Esophagus muscularis mucosa (tissue), 4 donors: ENCODE measurements around the gene CRABP2. TPM values are rescaled to one million over a fixed set of nuclear protein-coding genes. Genes with fewer than 3 reads are reported as not detected.

Experiments
- DNase-seq: peaks from one replicate; pipeline ENCODE4 v3.0.0-alpha.2; 2017; ENCODE audit errors: extremely low spot score
- H3K27ac ChIP-seq, 4 donors: fragments of 200-600 bp; sonication (generic); replicated peaks in 1 of 4; 1 replicate in 3 of 4; 2 replicates in 1 of 4; pipeline ENCODE4 v1.5.1; 2016 to 2019; ENCODE audit warnings: mild to moderate bottlenecking in 1 of 4
- H3K27me3 ChIP-seq, 4 donors: fragments of 200-600 bp; sonication (generic); one replicate each; pipeline versions ENCODE4 v1.5.1 to v1.6.0; 2016 to 2019
- H3K36me3 ChIP-seq, 4 donors: fragments of 200-600 bp; sonication (generic); one replicate each; pipeline ENCODE4 v1.5.1; 2016 to 2019
- H3K4me1 ChIP-seq, 4 donors: fragments of 200-600 bp; sonication (generic); one replicate each; pipeline ENCODE4 v1.5.1; 2016 to 2019
- H3K4me3 ChIP-seq, 4 donors: fragments of 200-600 bp; sonication (generic); 1 replicate in 2 of 4; 2 replicates in 2 of 4; pipeline ENCODE4 v1.5.1; 2016 to 2019; ENCODE audit warnings: mild to moderate bottlenecking in 4 of 4, moderate library complexity in 1 of 4
- H3K9me3 ChIP-seq, 4 donors: fragments of 200-600 bp; sonication (generic); 1 replicate in 3 of 4; 2 replicates in 1 of 4; pipeline ENCODE4 v1.5.1; 2016 to 2019
- CTCF ChIP-seq, 3 experiments: fragments of 200-600 bp in 2 of 3; fragments of 450-650 bp in 1 of 3; sonication (generic) in 2 of 3; IDR thresholded peaks; one replicate each; pipeline ENCODE4 v1.5.1; 2017 to 2019; ENCODE audit warnings: antibody characterized with exemption in 3 of 3, mild to moderate bottlenecking in 2 of 3, moderate library complexity in 1 of 3
- EP300 ChIP-seq: sonication (generic); formaldehyde crosslinking; IDR thresholded peaks from one replicate; pipeline ENCODE4 v1.6.1; 2017; ENCODE audit warnings: antibody characterized with exemption
- POLR2A ChIP-seq: fragments of 450-650 bp; IDR thresholded peaks from one replicate; pipeline ENCODE4 v1.6.1; 2017; ENCODE audit warnings: antibody characterized with exemption, moderate library complexity, mild to moderate bottlenecking, low read depth
- POLR2AphosphoS5 ChIP-seq, 2 donors: sonication (generic); formaldehyde crosslinking; IDR thresholded peaks; one replicate each; pipeline ENCODE4 v1.6.1; 2017; ENCODE audit warnings: antibody characterized with exemption in 2 of 2
- WGBS: methylation state at CpG from one replicate; pipeline ENCODE4 v1.1.5; 2018; 5-methylcytosine and 5-hydroxymethylcytosine counted together
- intact Hi-C: fragments of 100-400 bp; cut with DNase I; formaldehyde crosslinking; loops from one replicate; pipeline ENCODE4 v1.15.1; 2023
- total RNA-seq, 4 donors: library from RNA; depleted of rRNA; stranded (reverse); fragments of >200 nt; gene quantifications; one replicate each; pipeline versions ENCODE4 v1.1.0 to v1.2.1, GENCODE V29; 2016

CRABP2 gene
- total RNA-seq, 4 donors from 2014 or later, result 1.2 to 6.4 (median 2.7) TPM

DNA sequence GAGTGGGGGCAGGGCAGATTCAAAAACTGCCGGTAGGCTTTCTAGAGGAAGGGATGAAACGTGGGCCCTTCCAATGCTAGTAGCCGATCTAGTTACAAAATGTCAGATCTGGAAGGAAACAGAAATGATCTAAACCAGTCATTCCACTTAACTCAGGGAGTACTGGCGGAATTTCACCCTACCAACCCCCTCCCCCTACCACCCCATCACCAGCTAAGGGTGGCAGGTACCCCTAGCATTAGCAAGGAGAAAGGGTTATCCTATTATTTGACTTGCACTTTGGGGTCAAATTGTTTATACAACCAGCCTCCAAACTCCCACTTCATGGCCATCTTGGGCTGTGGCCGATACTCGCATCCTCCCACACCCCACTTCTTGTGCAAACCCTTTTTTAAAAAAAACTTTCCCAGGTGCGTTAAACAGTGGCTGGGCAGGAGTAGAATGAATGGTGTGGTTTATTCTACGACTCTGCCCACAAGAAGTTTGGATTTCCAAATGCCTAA, 36.1 kb upstream of the CRABP2 start:
- WGBS, result 55% methylated on average over 7 of the region's 8 CpGs
- TF ChIP-seq POLR2A, result peak; percentile 3
- no peak for TF ChIP-seq POLR2AphosphoS5 (IDR thresholded peaks at IDR 0.05)
- Histone ChIP-seq H3K4me1 (peaks cover 29 to 51% (median 43%) of the 10 kb centered on the region in 4 donors), H3K27me3 (no peaks in the 10 kb centered on the region), H3K36me3 (peaks cover 14 to 56% (median 49%) of the 10 kb centered on the region in 4 donors), H3K27ac (peak overlapping the region; percentile 80 to 88 (median 85)), H3K9me3 (no peaks in the 10 kb centered on the region), H3K4me3 (peak overlapping the region; percentile 60 to 72 (median 66))
- intact Hi-C loops, result no loop called here
- no peak for DNase-seq

DNA sequence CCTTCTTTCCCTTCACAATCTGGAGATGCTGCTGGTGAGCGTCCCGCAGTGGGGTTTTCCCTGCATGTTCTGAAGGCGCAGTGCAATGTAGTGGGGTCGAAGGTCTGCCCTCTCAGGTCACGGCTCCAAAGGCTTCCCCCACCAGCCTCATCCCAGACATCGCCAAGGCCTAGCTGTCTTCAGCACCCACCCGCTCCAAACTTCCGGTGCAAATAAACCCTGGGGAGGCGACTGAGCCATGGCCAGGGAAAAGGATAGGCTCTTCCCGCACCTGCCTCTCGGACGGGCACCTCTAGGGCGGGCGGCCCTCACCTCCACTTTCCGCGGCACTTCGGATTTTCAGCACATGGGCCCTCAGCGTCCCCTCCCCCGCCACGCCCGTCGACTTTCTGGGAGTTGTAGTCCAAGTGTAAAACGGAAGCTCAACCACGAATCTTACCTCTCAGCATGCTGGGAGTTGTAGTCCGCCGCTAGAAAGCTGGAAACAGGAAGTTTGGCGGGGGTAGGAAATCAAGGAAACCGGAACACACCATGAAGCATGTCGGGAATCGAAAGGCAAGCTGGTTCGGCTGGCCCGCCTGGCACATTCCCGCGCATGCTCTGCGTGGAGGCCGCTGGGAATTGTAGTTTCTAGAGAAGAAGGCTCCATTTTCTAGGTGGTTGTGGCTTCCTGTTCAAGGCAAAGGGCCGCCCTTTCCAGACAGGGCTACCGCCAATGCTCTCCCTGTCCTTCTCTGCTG, 35.5 kb upstream of the CRABP2 start, which contains the start of gene MRPL24:
MRPL24 (minus strand) TSS at position 348 of the 740 bp plus-strand sequence. CDS start 2,384 bp downstream, outside the sequence.
- peak; percentile 80 to 98 for TF ChIP-seq POLR2AphosphoS5 (IDR thresholded peaks at IDR 0.05)
- no peak for TF ChIP-seq POLR2A
- intact Hi-C loops, result loop anchor here (1.0 kb wide), 1 partner anchor 12 kb away; no protein-coding TSS in a partner anchor

DNA sequence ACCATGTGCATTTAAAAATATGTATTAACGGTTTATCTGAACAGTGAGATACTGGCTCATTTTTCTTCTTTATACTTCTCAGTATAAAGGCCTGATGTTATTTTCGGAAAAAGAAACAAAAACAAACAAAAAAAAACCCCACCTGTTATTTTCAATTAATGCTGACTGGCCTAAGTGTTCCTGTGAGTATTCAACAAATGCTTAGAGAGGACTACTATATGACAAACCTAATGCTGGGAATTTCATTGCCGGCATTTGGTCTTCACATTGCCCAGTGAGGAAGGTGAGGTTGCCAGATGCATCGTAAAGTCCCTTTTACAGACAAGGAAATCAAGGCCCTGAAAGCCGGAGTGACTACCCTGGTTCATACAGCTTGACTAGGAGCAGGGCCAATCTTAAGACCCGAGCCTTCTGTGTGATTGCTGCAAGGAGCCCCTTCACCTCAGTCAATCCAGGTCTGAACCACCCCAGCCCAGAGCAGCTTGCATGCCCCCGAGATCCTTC, 34.9 kb upstream of the CRABP2 start:
- intact Hi-C loops, result loop anchor here (1.0 kb wide), 1 partner anchor 11 kb away; no protein-coding TSS in a partner anchor
- Histone ChIP-seq H3K27me3 (no peaks in the 10 kb centered on the region), H3K9me3 (no peaks in the 10 kb centered on the region), H3K4me1 (peaks cover 17 to 38% (median 30%) of the 10 kb centered on the region in 4 donors), H3K36me3 (peaks cover 14 to 66% (median 58%) of the 10 kb centered on the region in 4 donors), H3K4me3 (peak overlapping the region; percentile 60 to 72 (median 66)), H3K27ac (peak overlapping the region; percentile 52 to 88 (median 74))
- no peak for DNase-seq
- 23% methylated on average over 7 of the region's 7 CpGs for WGBS
- TF ChIP-seq EP300 (no peak), POLR2AphosphoS5 (IDR thresholded peaks at IDR 0.05) (no peak), POLR2A (no peak), CTCF (IDR thresholded peaks at IDR 0.05) (no peak)

More for the DNA sequence above, 35.5 kb upstream of the CRABP2 start, which contains the start of gene MRPL24:
- Histone ChIP-seq H3K4me3 (peak within 1 kb of the TSS; percentile 60 to 72 (median 66)), H3K9me3 (no peaks in the 10 kb centered on the region), H3K36me3 (peaks cover 14 to 62% (median 55%) of the 10 kb centered on the region in 4 donors), H3K27ac (peak within 1 kb of the TSS; percentile 80 to 88 (median 85)), H3K27me3 (no peaks in the 10 kb centered on the region), H3K4me1 (peaks cover 23 to 44% (median 37%) of the 10 kb centered on the region in 4 donors)
- DNase-seq, result peak; percentile 99
- under 1% methylated on average over 33 of the region's 38 CpGs for WGBS

GRCh38 chr1:156738916-156739315, 33.5 kb upstream of the CRABP2 start:
- H3K36me3 ChIP-seq, result peaks cover 16 to 66% (median 51%) of the 10 kb centered on the region in 4 donors
- H3K27me3 ChIP-seq, result no peaks in the 10 kb centered on the region
- no peaks in the 10 kb centered on the region for H3K9me3 ChIP-seq
- H3K4me3 ChIP-seq, result no peak overlapping the region
- peaks cover 11 to 27% (median 21%) of the 10 kb centered on the region in 4 donors for H3K4me1 ChIP-seq
- WGBS, result 82% methylated on average over 2 of the region's 2 CpGs
- intact Hi-C loops, result no loop called here
- no peak for DNase-seq
- H3K27ac ChIP-seq, result no peak overlapping the region
- TF ChIP-seq POLR2AphosphoS5 (IDR thresholded peaks at IDR 0.05), result no peak
- TF ChIP-seq POLR2A, result no peak
- TF ChIP-seq CTCF (IDR thresholded peaks at IDR 0.05), result no peak
- TF ChIP-seq EP300, result no peak

DNA sequence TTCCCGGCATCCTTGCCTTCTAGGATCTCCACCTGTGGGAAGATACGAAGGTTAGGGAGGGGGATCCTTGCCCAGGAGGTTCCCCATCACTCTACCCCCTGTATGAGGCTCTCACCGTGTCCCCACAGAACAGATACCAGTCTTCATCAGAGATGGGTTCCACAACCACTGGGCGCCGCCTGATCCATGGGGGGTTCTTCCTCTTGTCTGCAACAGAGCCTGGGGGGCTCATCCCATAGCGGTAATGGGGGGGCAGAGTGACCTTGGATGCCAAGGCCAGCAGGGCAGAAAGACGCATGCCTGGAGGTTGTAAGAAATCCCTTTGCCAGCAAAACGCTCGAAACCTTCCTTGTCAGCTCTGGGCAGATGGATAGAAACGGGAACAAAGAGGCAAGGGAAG, 33.0 kb upstream of the CRABP2 start:
- intact Hi-C loops, result no loop called here
- no peaks in the 10 kb centered on the region for H3K27me3 ChIP-seq
- 95% methylated on average over 10 of the region's 10 CpGs for WGBS
- peaks cover 16 to 66% (median 51%) of the 10 kb centered on the region in 4 donors for H3K36me3 ChIP-seq
- TF ChIP-seq POLR2AphosphoS5 (IDR thresholded peaks at IDR 0.05) (no peak), POLR2A (no peak), CTCF (IDR thresholded peaks at IDR 0.05) (no peak), EP300 (no peak)
- no peak overlapping the region for H3K4me3 ChIP-seq
- H3K4me1 ChIP-seq, result peaks cover 11 to 27% (median 21%) of the 10 kb centered on the region in 4 donors
- no peaks in the 10 kb centered on the region for H3K9me3 ChIP-seq
- no peak overlapping the region for H3K27ac ChIP-seq
- DNase-seq, result no peak
